Stimulated activated CD4-positive, alpha-beta T cell treated with anti-CD3 and anti-CD28 coated beads, TNF-alpha, amount 100 ng/mL, for 24 hours (primary cell): ENCODE data around the gene RALB.
"Not testable (repeated sequence)": the region's sequence is repeated elsewhere in the genome, so short reads cannot be mapped to it uniquely, and the experiment has no call there.

Experiments used
- DNase-seq, 3 experiments: peaks; one replicate each; pipeline ENCODE4 v3.0.0-alpha.2; 2020; ENCODE audit warnings: low read depth in 3 of 3

The RALB gene

DNA sequence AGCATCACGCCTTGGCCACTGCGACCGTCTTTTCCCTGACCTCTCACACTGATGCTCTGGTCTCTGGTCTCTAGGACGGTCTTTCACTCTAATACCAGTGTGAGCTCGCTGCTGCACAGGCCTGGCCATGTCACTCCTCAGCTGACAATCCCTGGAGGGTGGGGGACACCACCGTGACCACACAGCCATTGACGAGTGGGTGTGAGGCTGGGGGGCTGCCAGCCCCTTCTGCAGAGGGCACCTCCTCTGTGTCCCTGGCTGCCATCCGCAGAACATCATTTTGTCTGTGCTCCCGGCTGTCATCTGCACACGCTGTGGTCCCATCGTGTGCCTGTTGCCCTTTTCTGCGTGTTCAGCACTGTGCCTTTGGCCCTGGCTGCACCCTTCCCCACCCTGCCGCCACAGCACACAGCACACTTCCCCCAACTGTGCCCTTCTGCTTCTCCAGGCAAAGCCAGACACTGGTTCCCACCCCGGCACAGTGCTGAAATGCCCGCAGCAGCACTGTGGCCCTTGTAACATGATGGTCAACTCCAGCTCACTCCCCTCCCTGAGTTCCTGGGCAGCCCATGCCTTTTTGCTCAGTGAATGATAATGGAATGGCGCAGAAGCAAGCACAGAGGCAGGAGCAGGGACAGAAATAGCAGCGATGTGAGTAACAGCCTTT lies 62.8 kb downstream of the RALB start:
- DNase-seq: no peak

DNA sequence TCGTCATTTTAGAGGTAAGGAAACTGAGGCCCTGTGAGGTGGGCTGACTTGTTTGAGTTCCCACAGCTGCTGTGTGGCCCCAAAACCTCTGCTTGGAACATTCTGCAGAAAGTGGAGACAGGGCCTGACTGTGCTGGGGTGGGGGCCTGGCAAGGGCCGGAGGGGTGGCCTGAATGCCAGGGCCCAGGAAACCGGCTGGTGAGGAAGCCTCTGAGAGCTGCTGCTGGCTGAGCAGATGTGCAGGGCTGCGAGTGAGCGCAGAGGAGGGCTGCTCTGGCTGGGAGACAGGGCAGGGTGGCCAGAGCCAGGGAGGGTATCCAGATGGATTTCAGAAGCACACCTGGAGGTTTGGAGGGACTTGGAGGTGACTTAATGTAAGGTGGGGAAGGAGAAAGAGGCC lies 63.4 kb downstream of the RALB start:
- DNase-seq: no peak

DNA sequence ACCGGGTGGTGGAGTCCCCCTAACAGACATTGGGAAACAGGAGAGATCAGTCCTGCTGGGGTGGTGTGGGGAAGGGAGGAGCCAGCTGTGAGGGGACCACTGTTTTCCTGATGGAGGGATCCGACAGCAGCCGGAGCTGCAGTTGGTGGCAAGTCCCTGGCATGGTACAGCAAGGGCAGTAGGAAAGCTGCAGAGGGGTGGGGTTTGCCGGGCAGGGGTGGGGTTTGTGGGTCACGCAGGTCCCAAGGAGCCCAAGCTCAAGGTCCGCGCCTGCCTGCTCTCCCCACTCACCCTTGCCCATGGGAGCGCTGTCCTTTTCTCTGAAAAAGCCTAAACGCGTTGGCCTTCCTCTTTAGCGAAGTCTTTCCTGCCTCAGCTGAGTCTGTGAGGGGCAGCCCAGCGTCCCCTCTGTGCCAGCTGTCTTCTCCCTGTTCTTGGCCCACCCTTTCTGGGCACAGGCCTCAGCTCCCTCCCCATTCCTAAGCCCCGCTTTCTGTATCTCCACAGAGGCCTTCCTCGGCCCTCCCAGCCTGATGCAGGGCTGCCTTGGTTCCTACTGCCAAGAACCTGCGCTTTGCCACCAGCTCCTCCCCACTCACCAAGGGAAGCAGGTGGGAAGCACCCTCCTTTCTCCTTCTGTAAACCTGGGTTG lies 64.0 kb downstream of the RALB start:
- no peak for DNase-seq

DNA sequence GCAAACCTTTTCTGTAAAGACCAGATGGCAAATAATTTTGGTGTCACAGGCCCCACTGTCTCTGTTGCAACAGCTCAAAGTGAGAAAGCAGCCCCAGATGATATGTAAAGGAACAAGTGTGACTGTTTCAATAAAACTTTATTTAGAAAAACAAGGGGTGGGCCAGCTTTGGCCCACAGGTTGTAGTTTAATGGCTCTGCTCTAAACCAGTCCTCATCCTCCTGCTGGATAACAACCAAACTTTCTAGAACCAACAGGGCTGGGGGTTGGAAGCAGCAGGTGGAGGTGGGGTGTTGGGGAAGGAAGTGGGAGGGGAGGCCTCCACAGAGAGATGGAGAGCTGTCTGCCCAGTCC lies 64.5 kb downstream of the RALB start:
- DNase-seq: no peak

DNA sequence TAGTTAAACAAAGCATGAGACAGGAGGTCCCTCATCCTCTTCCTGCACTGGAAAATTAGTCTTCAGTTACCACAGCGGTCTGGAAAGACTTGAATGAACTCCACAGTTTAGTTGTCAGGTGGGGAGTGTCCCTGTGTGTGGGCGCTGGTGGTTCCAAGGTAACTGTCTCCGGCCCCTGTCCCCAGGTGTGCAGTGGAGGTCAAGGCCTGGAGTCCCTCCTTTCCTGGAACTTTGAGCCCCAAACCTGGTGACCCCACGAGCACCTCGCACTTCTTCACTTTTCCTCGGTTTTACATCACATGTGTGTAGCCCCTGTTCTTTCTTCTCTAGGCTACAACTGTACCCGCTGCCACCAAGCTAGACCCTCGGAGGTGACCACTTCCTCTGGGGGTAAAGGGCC lies 65.3 kb downstream of the RALB start:
- no peak for DNase-seq

DNA sequence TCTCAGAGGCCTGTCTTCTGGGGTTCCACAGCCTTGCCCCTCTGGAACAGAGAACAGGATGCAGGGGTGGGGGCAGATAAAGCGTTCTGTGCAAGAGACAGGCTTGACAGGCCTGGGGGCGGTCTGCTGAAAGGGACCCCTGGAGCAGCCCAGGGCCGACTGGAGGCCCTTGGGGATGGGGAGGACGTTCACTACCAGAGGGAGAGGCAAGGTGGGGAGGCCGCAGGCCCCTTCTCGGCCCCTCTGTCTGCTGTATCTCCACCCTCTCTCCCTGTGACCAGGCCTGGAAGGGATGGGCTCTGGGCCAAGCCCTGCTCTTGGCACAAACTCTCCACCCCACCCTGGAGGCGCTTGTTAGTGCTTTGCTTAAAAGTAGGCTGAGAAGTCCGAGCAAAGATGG lies 66.0 kb downstream of the RALB start:
- no peak for DNase-seq

DNA sequence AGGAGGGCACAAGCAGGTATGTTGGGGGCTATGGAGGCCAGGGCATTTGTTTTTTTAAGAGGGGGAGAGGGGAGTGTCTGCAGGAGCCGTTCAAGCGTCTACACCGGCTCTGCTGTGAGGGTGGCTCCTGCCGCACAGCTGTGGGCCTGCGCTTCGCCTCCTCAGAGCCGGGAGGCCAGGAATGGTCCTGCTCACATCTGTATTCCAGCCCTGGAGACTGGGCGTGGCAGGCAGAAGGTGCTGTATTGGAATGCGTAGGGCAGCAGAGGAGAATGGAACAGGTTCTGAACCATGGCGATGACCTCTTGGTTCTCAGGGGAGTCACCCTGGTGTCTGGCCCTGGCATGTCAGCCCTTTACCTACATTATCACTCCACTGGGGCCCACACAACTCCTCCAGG lies 66.5 kb downstream of the RALB start:
- DNase-seq: no peak

DNA sequence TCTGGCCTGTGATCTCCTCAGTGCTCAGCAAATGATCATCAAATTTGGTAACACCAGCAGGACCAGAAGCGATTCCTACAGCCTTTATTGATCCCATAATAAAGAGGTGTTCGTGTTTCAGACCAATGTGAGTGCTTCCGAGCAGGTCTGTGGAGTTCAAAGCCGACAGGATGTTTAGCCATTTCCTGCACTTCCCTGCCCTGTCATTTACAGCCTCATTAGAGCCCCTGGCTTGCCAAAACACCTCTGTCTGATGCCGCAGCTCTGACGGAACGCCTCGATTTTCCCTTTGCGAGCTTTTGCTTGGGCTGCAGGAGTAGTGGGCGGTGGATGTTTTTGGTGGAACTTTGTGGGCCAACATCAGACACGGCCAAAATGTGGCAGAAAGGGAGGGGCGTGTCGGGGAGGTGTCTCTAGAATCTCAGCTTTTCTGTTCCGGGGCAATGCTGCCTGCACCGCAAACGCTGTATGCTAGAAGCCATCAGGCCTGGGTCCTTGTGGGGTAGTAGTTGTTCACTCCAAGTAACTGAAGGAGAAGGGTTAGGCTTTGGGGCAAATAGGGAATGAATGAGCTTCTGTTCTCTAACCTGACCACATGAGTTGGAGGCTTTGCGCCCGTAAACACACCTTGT lies 67.2 kb downstream of the RALB start:
- no peak for DNase-seq

DNA sequence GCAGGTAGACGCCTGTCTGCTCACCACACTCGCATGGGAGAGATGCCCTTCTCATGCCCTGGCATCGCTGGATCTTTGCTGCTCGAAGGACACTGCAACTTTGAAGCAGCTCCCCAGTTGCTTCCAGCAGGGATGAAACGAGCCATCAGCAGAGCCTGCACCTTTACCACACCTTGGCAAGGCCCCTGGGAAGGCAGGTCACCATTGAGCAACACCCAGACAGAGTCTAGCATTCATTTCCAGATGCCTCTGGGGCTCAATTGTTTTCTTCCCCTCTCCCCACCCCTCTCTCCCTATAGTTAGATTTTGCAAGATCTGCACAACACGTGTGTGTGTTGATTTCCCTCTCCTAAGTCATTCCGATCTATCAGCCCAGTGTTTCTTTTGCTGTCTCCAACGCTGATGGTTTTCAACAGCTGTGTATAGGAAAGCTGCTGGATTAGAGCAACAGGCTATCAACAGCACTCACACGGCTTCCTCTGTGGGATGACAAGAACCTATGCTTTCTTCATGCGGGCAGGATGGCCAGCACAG lies 67.7 kb downstream of the RALB start:
- DNase-seq: no peak

DNA sequence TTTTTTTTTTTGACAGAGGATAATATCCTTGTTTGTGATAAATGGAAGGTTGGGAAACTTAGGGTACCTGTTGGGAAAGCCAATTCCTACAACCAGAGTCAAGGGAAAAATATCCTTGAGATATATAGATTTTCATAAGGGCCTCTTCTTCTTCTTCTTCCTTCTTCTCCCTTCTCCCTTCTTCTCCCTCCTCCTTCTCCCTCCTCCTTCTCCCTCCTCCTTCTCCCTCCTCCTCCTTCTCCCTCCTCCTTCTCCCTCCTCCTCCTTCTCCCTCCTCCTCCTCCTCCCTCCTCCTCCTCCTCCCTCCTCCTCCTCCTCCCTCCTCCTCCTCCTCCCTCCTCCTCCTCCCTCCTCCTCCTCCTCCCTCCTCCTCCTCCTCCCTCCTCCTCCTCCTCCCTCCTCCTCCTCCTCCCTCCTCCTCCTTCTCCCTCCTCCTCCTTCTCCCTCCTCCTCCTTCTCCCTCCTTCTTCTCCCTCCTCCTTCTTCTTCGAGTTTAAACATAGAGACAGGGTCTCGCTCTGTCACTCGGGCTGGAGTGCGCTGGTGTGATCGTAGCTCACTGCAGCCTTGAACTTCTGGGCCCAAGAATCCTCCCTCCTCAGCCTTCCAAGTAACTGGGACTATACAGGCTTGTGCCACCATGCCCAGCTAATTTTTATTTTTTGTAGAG lies 68.4 kb downstream of the RALB start:
- DNase-seq: not testable (repeated sequence)

DNA sequence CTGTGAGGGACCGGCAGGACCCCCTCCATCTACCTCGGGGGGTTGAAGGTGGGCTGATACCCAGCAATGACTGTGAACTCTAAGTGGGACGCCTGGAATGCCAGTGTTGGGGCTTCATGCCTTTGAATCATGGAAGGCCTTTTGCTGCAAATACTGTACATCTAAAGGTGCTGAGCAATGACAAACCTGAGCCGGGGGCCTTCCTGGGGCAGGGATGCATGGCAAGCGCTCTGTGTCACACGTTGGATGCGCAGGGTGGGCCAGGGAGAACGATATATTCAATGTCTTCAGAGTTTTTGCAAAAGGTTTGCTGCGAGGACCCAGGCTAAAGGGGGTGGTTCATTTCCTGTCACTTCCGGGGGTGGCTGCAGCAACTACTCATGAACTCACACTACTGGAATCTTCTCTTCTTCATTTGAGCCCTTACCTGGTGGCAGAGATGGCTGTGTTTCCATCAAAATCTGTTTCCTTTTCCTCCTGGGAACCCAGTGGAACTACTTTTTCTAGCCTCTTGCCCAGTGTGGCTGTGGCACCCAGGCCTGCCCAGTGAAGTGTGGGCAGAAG lies 69.2 kb downstream of the RALB start:
- DNase-seq: no peak

DNA sequence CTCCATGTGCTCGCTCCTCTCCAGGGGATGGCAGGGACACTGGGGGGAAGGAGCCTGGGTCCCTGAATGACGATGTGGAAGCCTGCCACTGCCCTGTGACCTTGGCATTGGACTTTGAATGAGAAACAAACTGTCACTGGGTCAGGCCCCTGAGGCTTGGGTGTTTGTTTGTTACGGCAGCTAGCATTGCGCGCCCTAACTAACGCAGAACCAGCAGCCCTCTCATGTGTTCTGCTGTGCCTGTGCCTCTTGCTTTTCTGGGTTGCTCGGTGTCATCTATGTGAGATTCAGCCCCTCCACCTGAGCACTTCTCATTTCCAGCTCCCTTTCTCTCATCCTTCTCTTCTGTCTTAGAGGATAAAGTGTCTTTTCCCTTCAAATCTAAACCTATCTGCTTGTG lies 69.7 kb downstream of the RALB start:
- DNase-seq: no peak

DNA sequence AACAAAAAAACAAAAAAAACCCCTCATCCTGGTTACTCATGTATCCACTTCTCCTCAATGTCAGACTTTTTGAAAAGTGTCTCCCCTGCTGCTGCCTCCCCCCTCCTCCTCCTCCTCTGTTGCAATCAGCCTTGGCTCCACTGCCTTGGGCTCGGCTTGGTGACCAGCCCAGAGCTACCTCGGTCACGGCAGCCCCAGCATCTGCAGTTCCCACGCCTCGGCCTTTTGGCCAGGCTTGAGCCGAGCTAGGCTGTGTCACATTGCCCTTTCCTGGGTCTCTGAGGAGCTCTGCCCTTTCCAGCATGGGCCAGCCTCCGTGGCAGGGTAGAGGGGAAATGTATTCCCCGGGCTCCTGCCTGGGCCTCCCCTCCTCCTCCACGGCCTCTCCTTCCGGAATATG lies 70.6 kb downstream of the RALB start:
- DNase-seq: no peak

DNA sequence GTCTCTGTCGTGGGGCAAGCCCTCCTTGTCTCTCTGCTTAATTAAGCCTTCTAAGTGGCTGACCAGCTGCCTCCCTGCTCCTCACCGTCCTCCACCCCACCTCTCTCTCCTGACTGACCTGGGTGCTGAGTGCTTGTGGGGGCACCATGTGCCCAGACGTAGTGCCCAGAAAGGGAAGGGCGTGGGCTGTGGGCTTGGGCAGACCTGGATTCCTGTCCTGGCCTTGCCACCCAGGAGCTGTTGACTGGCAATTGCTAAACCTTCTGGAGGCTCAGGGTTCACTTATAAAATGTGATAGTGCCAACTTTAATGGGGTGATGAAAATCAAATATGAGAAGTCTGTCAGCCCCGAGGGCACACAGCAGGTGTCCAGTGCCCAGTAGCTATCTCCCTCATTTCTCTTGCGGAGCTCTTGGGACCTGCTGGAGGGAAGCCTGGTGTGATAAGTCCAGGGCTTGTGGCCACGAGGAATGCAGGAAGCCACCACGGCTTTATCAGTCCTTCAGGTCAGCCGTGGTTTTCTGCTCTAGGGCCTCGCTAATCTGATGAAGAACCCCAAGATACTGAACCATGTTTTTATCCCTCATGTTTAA lies 71.3 kb downstream of the RALB start:
- DNase-seq: no peak

DNA sequence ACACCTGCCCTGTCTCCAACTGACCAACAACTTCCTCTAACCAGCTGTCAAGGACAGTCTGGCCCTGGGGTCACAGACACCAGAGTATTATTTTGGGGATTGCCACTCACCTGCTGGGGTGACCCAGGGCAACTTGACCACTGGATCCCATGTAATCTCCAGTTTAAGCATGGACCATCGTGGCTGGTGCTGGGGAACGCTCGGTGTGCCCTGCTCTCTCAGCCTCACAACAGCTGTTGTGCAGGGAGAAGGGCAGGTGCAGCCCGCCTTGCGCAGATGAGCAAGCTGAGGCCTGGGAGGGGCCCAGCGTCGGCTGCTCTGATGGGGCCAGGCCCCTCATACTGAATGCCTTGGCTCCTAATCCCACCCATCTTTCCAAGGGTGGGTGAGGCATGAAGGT lies 72.3 kb downstream of the RALB start:
- no peak for DNase-seq

DNA sequence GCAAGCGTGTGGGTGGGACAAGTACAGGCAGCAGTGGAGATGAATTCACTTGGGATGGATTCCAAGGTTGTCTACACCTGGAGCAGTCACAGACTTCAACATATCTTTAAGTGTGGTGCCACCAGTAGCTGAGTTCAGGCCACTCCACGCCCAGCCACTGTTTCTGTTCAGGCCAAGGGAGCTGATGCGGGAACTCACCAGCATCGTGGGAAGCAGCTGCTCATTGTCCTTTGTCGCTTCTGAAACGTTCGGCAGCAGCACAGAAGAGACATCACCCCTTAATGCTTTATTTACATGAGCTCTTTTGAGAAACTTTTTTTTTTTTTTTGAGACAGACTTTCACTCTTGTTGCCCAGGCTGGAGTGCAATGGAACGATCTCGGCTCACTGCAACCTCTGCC lies 73.4 kb downstream of the RALB start:
- no peak for DNase-seq

DNA sequence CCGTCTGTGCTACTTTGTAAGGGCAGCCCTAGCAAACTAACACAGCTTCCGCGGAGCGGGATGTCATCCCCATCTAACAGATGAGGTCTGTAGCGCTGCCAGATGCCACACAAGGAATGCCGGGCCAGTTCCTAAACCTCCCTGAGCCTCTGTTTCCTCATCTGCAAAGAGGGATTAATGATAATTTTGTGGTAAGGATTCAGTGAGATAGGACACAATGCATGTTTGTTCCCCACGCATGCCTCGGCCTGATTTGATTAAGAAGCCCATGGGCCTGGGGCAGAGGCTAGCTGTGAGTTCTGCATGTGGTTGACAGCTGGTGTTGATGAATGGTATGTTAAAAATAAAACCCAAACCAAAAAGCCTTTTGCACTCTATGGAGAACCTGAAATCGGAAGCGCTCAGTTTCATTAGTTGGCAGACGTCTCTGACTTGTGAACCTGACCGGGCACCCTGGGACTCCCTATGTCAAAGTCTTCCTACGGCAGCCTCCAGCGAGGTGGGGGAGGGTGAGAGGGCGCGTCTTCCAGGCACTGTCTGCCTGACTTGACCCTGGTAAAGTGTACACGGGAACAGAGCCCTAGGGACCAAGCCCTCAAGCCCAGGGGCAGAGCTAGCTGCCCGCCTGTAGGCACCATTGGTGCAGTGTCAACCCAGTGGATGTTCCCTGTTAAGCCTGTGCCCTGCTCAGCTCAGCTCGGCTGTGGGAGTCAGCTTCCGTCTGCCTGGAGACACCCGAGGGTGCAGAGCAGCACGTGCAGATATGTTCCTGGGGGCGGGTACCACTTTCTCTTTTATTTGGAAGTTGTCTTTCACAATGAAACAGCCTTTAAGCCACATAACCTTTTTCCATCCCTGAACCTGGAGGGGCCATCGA lies 78.5 kb downstream of the RALB start:
- DNase-seq: no peak

DNA sequence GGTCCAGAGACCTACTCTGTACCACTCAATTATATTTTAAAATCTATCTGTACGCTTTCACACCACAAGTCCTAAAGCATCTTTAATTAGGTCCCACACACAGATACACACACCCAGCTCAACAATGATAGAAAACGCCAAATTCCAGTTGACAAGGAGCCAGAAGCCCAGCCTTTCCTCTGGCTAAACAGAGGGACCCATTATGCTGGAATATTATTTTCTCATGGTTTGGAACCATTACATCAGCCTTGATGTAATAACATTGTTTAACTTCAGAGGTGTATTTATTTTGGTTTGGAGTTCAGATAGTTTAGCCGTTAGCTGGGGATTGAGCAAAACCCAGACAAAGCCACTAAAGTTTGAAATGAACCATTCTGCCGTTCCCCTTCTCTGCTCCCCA lies 79.3 kb downstream of the RALB start:
- DNase-seq: no peak

DNA sequence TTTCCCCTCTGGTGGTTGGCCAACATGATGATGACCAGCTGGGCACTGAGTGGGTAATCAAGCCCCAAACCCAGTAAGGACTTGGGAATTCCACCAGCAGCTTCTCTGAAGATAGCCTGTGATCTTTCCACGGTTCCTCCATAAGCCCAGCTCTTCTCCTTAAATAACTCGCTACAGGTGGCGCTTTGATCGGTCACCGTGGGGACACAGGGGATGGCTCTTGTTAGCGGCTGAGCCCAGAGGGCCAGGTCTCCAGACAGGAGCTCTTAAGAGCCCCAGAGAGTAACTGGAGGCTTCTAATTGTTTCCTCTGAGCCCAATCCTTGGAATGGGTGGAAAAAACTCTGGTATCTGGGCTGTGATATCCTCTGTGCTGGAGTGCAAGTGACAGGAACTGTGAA lies 79.7 kb downstream of the RALB start:
- no peak for DNase-seq

DNA sequence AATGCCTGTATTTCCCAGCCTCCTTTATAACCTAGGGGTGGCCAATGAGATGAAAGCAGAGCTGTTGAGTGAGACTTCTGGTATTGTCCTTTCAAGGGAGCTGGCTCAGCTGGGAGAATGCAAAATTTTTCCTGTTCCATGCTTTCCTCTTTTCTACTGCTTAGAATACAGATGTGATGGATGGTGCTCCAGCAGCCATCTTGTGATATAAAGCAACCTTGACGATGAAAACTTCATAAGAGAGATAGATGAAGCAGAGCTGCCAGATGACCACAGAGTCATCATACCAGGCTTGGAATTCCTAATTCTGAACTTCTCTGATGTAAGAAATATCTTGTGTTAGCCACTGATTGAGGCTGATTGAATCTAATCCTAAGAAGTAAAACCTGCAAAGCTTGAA lies 81.4 kb downstream of the RALB start:
- DNase-seq: no peak

DNA sequence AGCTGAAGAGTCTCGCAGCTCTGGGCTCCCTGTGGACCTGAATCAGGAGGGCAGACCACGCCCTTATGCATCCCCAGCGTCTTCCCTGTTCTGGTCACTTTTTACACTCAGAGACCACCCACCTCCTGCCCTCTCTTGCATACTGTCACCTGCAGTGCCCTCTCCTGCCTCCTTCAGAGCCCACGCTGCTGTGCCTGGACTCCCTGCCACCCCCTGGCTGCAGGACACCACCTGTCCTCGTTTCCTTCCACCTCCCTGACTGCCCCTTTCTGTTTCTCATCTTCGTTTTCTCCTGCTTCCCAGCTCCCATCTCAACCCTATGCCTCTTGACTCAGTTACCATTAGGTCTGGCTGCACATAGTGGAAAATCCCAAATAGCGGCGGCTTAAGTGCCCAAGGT lies 84.1 kb downstream of the RALB start:
- DNase-seq: no peak
